HCT116 (cell line): ENCODE data around the gene ATP1A1.

Experiments used
- CEBPB ChIP-seq: IDR thresholded peaks from 2 replicates; pipeline ENCODE4 v1.6.1; 2012; ENCODE audit warnings: low read depth
- CTCF ChIP-seq, 3 experiments: fragments of 200-600 bp in 1 of 3; sonication (generic) in 1 of 3; IDR thresholded peaks in 2 of 3; conservative IDR thresholded peaks in 1 of 3; 2 replicates each; pipeline ENCODE4 v1.5.1; 2012 to 2017; ENCODE audit warnings: low read depth in 2 of 3, low read length in 2 of 3, antibody characterized with exemption in 1 of 3, borderline replicate concordance in 1 of 3, control low read depth in 1 of 3, mild to moderate bottlenecking in 1 of 3, mixed read lengths in 1 of 3, mixed run types in 1 of 3, moderate library complexity in 1 of 3; ENCODE audit not compliant: insufficient read depth in 1 of 3
- EZH2 ChIP-seq: fragments of 200-600 bp; sonication (generic); IDR thresholded peaks from 2 replicates; pipeline ENCODE4 v1.6.1; 2017; ENCODE audit warnings: antibody characterized with exemption, mixed run types
- SIN3A ChIP-seq: IDR thresholded peaks from 2 replicates; pipeline ENCODE4 v1.6.1; 2012; ENCODE audit warnings: low read depth
- SRF ChIP-seq: IDR thresholded peaks from 2 replicates; pipeline ENCODE4 v1.6.1; 2012; ENCODE audit warnings: low read depth
- TF ChIP-seq, protein P1 (sequence below): IDR thresholded peaks from 2 replicates; pipeline ENCODE4 v1.6.1; 2012

DNA sequence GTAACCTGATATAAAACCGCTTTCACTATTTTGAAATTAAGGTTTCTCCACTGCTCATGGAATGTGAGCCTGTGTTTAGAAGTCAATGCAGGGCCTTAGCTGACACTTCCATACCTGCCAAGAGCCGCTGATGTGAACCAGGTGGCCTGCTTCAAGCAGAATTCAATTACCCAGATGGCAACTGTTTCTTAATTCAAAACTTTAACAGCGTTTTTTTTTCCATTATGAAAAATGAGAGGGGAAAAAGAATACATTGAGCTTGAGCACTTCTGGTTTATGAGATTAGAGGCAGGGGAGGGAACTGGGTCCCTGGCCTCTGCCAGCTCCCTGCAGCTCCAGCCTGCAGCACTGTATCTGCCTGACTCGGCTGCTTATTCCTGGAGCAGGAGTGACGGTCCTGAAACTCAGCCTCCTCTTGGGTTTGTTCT, 7.7 kb upstream of the ATP1A1 start:
- TF ChIP-seq, protein P1, sequence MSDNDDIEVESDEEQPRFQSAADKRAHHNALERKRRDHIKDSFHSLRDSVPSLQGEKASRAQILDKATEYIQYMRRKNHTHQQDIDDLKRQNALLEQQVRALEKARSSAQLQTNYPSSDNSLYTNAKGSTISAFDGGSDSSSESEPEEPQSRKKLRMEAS, result no peak
- TF ChIP-seq CTCF (IDR thresholded peaks at IDR 0.05 in 2 of 3, conservative IDR thresholded peaks at IDR 0.05 in 1 of 3; ENCODE audit: borderline replicate concordance in 1 of 3, insufficient read depth in 1 of 3, low read depth in 2 of 3, low read length in 2 of 3) (no peak), EZH2 (no peak), SRF (no peak), CEBPB (no peak), SIN3A (no peak)
